ENCODE measurements around the gene AKAP1.

AKAP1 gene

GRCh38 chr17:57071991-57072944 is 12.8 kb upstream of the AKAP1 start:
- H3K9me3 ChIP-seq (ENCODE audit: severe bottlenecking), result no peaks in the 10 kb centered on the region
- no peak for DNase-seq
- no peak overlapping the region for H3K4me3 ChIP-seq (ENCODE audit: low read depth, low read length)
- H3K36me3 ChIP-seq, result no peaks in the 10 kb centered on the region
- no peak overlapping the region for H3K27ac ChIP-seq
- no peaks in the 10 kb centered on the region for H3K27me3 ChIP-seq (ENCODE audit: insufficient read depth, low read depth, severe bottlenecking)
- no peak for TF ChIP-seq CTCF (IDR thresholded peaks at IDR 0.05; ENCODE audit: low read depth, low read length)

- Histone ChIP-seq H3K27ac (no peak overlapping the region), H3K9me3 (ENCODE audit: severe bottlenecking) (no peaks in the 10 kb centered on the region), H3K4me3 (ENCODE audit: low read depth, low read length) (no peak overlapping the region), H3K27me3 (ENCODE audit: insufficient read depth, low read depth, severe bottlenecking) (no peaks in the 10 kb centered on the region), H3K36me3 (no peaks in the 10 kb centered on the region)
- no peak for TF ChIP-seq CTCF (IDR thresholded peaks at IDR 0.05; ENCODE audit: low read depth, low read length)
- no peak for DNase-seq
Measured at GRCh38 chr17:57073626-57074025, 11.4 kb upstream of the AKAP1 start.

GRCh38 chr17:57075193-57075592 is 9.9 kb upstream of the AKAP1 start:
- Histone ChIP-seq H3K36me3 (no peaks in the 10 kb centered on the region), H3K9me3 (ENCODE audit: severe bottlenecking) (no peaks in the 10 kb centered on the region), H3K27ac (no peak overlapping the region), H3K27me3 (ENCODE audit: insufficient read depth, low read depth, severe bottlenecking) (no peaks in the 10 kb centered on the region), H3K4me3 (ENCODE audit: low read depth, low read length) (no peak overlapping the region)
- TF ChIP-seq CTCF (IDR thresholded peaks at IDR 0.05; ENCODE audit: low read depth, low read length), result no peak
- DNase-seq, result no peak

GRCh38 chr17:57075785-57076184 is 9.3 kb upstream of the AKAP1 start:
- no peak for TF ChIP-seq CTCF (IDR thresholded peaks at IDR 0.05; ENCODE audit: low read depth, low read length)
- DNase-seq, result no peak
- no peaks in the 10 kb centered on the region for H3K27me3 ChIP-seq (ENCODE audit: insufficient read depth, low read depth, severe bottlenecking)
- H3K36me3 ChIP-seq, result no peaks in the 10 kb centered on the region
- no peaks in the 10 kb centered on the region for H3K9me3 ChIP-seq (ENCODE audit: severe bottlenecking)
- no peak overlapping the region for H3K4me3 ChIP-seq (ENCODE audit: low read depth, low read length)
- H3K27ac ChIP-seq, result no peak overlapping the region

- no peaks in the 10 kb centered on the region for H3K27me3 ChIP-seq (ENCODE audit: insufficient read depth, low read depth, severe bottlenecking)
- no peak for DNase-seq
- no peaks in the 10 kb centered on the region for H3K9me3 ChIP-seq (ENCODE audit: severe bottlenecking)
- TF ChIP-seq CTCF (IDR thresholded peaks at IDR 0.05; ENCODE audit: low read depth, low read length), result no peak
- H3K36me3 ChIP-seq, result no peaks in the 10 kb centered on the region
- no peak overlapping the region for H3K4me3 ChIP-seq (ENCODE audit: low read depth, low read length)
- H3K27ac ChIP-seq, result no peak overlapping the region
Measured at GRCh38 chr17:57077000-57077399, 8.0 kb upstream of the AKAP1 start.

Measured in WERI-Rb-1 (cell line).